NCI-H1092 treated with DMSO at 0.1 percent for 48 hours (cell line): ENCODE measurements around the gene TAF4.
"Not testable (repeated sequence)": the region's sequence is repeated elsewhere in the genome, so short reads cannot be mapped to it uniquely, and the experiment has no call there.

Experiments
- DNase-seq: peaks from one replicate; lab custom pipeline; 2025; lab: John Stamatoyannopoulos, UW

The TAF4 gene

GRCh38 chr20:62065674-62066338 is at the start of gene TAF4:
Gene TAF4 (minus strand): TSS chr20:62065881. CDS start chr20:62065810, 71 bp downstream.
- peak; percentile 70 for DNase-seq

GRCh38 chr20:62114894-62115293 is 49.2 kb upstream of the TAF4 start:
- no peak for DNase-seq

- DNase-seq, result no peak
These were observed 46.7 kb upstream of the TAF4 start for GRCh38 chr20:62112368-62112767.

DNA sequence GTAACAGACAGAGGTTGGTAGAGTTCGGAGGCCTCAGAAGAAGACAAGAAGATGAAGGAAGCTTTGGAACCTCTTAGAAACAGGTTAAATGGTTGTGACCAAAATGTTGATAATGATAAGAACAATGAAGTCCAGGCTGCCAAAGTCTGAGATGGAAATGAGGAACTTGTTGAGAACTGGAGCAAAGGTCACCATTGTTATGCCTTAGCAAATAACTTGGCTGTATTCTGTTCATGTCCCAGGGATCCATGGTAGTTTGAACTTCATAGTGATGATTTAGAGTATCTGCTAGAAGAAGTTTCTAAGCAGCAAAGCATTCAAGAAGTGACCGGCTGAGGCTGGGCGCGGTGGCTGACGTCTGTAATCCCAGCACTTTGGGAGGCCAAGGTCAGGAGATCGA is 45.5 kb upstream of the TAF4 start:
- DNase-seq, result no peak

DNA sequence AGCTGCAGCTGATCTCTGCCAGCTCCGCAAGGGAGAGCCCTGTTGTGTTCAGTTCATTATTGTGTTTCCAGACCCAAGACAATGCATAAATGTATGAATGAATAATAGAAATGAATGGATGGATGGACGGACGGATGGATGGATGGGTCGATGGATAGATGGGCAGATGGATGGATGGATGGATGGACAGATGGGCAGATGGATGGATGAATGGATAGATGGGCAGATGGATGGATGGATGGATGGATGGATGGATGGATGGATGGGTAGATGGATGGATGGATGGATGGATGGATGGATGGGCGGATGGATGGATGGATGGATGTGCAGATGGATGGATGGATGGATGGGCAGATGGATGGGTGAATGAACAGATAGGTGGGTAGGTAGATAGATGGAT is 39.9 kb upstream of the TAF4 start:
- no peak for DNase-seq

DNA sequence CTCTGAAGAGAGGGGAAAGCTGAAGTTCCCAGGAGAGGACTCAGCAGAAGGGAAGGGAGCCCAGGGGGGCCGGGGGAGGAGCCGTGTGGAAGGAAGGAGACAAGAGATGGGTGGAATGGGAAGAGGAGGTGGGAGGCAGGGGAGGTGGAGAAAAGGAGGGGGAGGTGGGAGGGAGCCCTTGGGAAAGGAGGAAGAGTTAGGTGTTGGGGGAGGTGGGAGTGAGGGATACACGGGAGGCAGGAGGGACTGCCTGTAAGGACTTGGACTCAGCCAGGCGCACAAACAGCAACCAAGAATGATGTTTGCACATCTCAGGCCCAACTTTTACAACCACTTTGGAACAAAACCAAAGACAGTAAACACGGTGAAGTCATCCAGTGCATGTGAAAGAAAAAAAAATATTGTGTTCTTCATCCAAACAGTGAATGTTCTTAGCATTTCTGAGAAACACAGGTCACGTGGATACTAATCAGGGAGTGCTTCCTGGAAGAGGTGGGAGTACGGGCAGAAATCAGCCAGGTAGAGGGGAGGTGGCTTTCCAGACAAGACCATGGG is 39.2 kb upstream of the TAF4 start:
- no peak for DNase-seq

- no peak for DNase-seq
These were observed 38.6 kb upstream of the TAF4 start for GRCh38 chr20:62104234-62104789.

GRCh38 chr20:62103508-62104233 is 38.0 kb upstream of the TAF4 start:
- no peak for DNase-seq

DNA sequence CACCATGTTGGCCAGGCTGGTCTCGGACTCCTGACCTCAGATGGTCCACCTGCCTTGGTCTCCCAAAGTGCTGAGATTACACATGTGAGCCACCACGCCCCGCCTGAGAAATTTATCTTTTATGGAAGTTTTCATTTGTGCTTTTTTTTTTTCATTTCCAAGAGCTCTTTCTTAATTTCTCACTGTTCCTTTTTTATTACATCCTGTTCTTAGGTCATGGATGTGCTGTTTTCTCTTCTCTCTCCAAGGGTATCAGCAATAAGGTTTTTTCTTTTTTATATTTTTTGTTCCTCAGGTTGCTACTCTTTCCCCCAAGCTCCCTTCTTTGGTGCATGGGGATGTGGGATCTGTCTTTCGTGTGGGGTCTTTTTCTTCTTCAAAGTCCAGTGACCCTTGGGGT is 35.4 kb upstream of the TAF4 start:
- no peak for DNase-seq

DNA sequence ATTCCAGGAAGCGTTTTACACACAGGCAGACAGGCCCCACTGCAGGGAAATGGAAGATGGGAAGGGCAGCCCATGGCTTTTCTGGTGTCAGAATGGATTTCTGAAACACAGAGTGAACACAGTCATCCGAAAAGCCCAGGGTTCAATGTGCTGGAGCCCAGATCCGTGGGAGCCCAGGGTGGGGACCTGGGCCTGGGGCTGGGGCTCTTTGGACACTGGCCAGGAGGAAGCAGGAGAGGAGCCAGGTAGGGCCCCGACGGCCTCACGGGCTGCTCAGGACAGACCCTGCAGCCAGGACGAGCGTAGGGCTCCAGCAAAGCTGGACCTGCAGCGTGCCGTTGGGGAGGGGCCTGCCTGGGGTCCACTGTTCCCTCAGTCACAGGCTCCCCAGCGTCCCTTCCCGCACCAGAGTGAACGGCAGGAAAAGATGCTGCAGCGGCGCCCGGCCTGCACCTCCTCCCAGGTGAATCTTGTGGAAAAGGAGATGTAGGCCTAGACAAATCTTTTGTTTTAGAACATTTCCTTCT is 32.3 kb upstream of the TAF4 start:
- no peak for DNase-seq

- DNase-seq, result no peak
These were observed 31.0 kb upstream of the TAF4 start for GRCh38 chr20:62096421-62097380.

- no peak for DNase-seq
These were observed 23.7 kb upstream of the TAF4 start for GRCh38 chr20:62089393-62089792.

- DNase-seq, result no peak
These were observed 22.8 kb upstream of the TAF4 start for GRCh38 chr20:62088258-62089127.

- DNase-seq, result no peak
These were observed 22.0 kb upstream of the TAF4 start for GRCh38 chr20:62087632-62088031.

GRCh38 chr20:62087227-62087626 is 21.5 kb upstream of the TAF4 start:
- DNase-seq, result no peak

DNA sequence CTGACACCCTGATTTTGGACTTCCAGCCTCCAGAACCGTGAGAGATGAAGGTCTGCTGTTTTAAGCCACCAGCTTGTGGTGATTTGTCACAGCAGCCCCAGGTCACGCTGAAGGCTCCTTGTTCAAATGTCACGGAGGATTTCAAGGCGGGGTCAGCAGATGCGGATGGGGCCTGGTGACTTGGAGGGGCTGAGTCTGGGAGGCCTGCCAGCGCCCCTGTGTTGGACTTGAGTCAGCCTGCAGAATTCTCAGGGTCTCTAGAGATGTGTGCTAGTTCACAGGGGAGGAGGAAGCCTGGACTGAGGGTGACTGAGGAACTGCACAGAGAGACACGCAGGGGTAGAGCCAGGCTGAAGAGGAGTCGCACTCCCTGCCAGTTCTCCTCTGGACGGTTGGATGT is 19.5 kb upstream of the TAF4 start:
- no peak for DNase-seq

- not testable (repeated sequence) for DNase-seq
These were observed 18.5 kb upstream of the TAF4 start for GRCh38 chr20:62084224-62084623.

GRCh38 chr20:62083312-62083711 is 17.6 kb upstream of the TAF4 start:
- DNase-seq, result no peak

- DNase-seq, result no peak
These were observed 14.7 kb upstream of the TAF4 start for GRCh38 chr20:62080249-62080990.

- no peak for DNase-seq
These were observed 13.5 kb upstream of the TAF4 start for GRCh38 chr20:62079166-62079565.
